GM12874 (cell line): Measurements from ENCODE around the gene HLA-DOB.

Experiments
- CTCF ChIP-seq: IDR thresholded peaks from 2 replicates; pipeline ENCODE4 v1.5.1; 2011; ENCODE audit warnings: low read depth, mild to moderate bottlenecking, control low read depth, low read length, moderate library complexity; ENCODE audit not compliant: insufficient read depth

The HLA-DOB gene

DNA sequence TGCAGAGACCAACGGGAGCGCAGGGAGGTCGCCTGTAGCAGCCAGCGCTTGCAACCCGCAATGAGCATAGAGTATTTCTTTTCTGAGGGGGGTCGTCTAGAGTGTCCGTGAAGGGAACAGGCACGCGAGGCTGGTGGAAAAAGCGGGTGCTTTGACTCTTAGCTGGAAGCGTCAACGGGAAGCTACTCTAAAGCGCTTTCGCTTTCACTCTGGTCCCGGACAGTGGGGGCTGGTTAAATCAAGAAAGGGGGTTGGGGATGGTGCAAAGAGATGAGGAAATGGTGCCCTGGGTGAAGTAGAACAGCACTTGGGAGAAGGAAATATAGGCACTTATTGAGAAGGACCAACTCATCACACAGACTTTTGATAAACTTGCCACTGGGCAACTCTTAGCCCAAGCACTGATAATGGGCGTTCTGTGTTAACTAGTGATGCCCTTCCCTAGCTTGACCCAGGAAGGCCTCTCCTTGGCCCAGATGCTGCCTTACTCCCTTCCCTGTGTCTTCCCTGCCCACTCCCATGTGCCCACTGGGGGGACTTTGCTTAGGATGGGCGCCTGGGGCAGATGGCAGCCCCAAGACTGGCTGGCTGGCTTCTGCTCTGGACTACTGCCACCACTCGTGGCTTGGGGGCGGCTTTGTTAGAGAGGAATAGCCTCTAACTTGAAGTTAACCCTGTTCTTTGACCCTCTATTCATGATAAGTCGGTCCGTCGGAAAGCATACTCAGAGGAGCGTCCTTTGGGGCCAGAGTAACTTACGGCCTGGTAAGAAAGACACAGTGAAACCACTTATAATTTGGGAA is 37.8 kb upstream of the HLA-DOB start:
- no peak for TF ChIP-seq CTCF

DNA sequence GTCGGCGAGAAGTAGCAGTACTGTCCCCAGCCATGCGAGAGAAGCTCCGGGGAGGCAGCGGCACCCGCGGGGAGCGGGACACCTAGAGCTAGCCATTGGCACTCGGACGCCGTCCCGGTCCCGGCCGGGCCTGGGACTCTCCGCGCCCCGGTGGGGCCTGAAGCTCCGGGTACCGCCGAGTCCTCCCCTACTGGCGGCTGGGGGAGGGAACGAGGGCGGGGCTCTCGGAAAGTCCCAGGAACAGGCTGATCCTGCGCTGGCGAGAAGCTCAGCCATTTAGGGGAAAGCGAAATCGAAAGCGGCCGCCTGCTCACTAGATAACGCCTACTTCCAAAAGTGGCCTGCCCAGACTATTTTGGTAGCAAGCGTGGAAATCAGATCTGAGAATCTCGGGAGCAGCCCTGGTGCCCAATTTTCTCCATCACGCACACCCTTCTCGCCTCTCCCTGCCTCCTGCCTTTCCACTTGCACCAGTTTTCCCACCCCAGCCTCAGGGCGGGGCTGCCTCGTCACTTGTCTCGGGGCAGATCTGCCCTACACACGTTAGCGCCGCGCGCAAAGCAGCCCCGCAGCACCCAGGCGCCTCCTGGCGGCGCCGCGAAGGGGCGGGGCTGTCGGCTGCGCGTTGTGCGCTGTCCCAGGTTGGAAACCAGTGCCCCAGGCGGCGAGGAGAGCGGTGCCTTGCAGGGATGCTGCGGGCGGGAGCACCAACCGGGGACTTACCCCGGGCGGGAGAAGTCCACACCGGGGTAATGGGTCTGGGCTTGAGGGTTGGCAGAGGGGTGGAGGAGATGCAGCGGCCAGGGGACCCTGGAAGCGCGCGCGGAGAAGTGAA is 37.0 kb upstream of the HLA-DOB start, which contains the start of the genes PSMB9 and TAP1:
Gene PSMB9 (plus strand): TSS at position 652 of the 835 bp plus-strand sequence. CDS start 38 bp downstream, at position 690.
Gene TAP1 (minus strand): TSS at position 164 of the 835 bp plus-strand sequence. CDS start 68 bp downstream, at position 96.
- peak; percentile 86 for TF ChIP-seq CTCF

DNA sequence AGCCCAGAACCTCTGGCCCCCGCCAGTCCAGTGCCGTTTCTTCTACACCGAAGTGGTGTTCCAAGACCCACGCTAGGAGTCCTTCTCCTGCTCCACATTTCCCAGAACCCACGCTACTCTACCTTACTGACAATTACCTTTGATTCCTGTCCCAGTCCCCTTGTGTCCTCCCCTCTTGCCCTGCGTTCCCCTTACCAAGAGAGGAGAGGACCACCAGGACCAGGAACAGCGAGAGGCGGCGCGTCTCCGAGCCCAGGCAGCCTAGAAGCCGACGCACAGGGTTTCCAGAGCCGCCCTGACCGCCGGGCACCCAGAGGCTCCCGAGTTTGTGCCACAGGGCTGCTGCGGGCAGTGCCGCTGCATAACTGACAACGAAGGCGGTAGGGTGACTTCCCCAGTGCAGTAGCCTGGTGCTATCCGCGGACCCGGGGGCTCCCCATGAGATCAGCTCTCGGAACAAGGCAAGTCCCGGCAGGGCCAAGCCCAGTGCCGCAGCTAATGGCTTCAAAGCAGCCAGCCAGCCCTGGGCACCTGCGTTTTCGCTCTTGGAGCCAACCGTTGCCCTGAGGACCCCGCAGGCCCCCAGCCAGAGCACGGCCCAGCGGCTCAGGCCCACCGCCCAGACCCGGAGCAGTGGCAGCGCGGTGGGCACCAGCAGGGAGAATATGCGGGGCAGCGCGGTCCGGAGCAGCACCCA is 36.2 kb upstream of the HLA-DOB start:
- no peak for TF ChIP-seq CTCF

- TF ChIP-seq CTCF: no peak
Measured at GRCh38 chr6:32852018-32852843, 35.4 kb upstream of the HLA-DOB start.

GRCh38 chr6:32851025-32851424 is 34.2 kb upstream of the HLA-DOB start:
- no peak for TF ChIP-seq CTCF

- no peak for TF ChIP-seq CTCF
Measured at GRCh38 chr6:32849126-32849525, 32.3 kb upstream of the HLA-DOB start.
